CD4-positive, alpha-beta memory T cell (primary cell): ENCODE results near the gene INCA1. TPM values are rescaled to one million over a fixed set of nuclear protein-coding genes. Genes with fewer than 3 reads are reported as not detected.
"Not testable (repeated sequence)": the region's sequence is repeated elsewhere in the genome, so short reads cannot be mapped to it uniquely, and the experiment has no call there.

Experiments used
- CTCF ChIA-PET: fragments of 350-600 bp; sonication (Branson Sonifier 250); formaldehyde crosslinking; loops from one replicate; lab custom pipeline; 2021; ENCODE audit warnings: inconsistent platforms; ENCODE audit not compliant: partially characterized antibody; lab: Charles Lee
- POLR2A ChIA-PET: fragments of 350-600 bp; sonication (Branson Sonifier 250); formaldehyde crosslinking; loops from one replicate; lab custom pipeline; 2021; ENCODE audit not compliant: partially characterized antibody; lab: Charles Lee
- DNase-seq, 5 donors: peaks; one replicate each; pipeline versions ENCODE4 v3.0.0 to v3.0.0-alpha.2; 2020 to 2022; ENCODE audit warnings: mixed read lengths in 1 of 5
- H3K27ac ChIP-seq: one replicate; pipeline ENCODE4 v1.7.0; 2013; ENCODE audit warnings: low read depth, low read length
- H3K27me3 ChIP-seq: 2 replicates; pipeline ENCODE4 v1.7.0; 2013; ENCODE audit warnings: mild to moderate bottlenecking, low read length, moderate library complexity; ENCODE audit not compliant: insufficient read depth
- H3K36me3 ChIP-seq: 2 replicates; pipeline ENCODE4 v1.7.0; 2013; ENCODE audit warnings: mild to moderate bottlenecking, low read length, moderate library complexity; ENCODE audit not compliant: insufficient read depth
- H3K4me1 ChIP-seq: 2 replicates; pipeline ENCODE4 v1.7.0; 2013; ENCODE audit warnings: mild to moderate bottlenecking, low read length, moderate library complexity; ENCODE audit not compliant: insufficient read depth
- H3K4me3 ChIP-seq, 2 donors: one replicate each; pipeline ENCODE4 v1.7.0; 2013; ENCODE audit warnings: low read length in 2 of 2, mild to moderate bottlenecking in 1 of 2
- H3K9me3 ChIP-seq, 2 donors: one replicate each; pipeline ENCODE4 v1.7.0; 2013; ENCODE audit warnings: low read length in 2 of 2, control low read depth in 1 of 2; ENCODE audit not compliant: control insufficient read depth in 1 of 2
- H3K27ac Mint-ChIP-seq, 7 donors: one replicate each; pipeline ENCODE4 v1.8.0; 2020 to 2021; ENCODE audit warnings: mixed read lengths in 7 of 7, mild to moderate bottlenecking in 6 of 7, inconsistent platforms in 3 of 7, moderate library complexity in 3 of 7
- H3K27me3 Mint-ChIP-seq, 2 donors: one replicate each; pipeline ENCODE4 v1.8.0; 2020 to 2021; ENCODE audit warnings: mixed read lengths in 2 of 2
- H3K36me3 Mint-ChIP-seq, 2 donors: one replicate each; pipeline ENCODE4 v1.8.0; 2020 to 2021; ENCODE audit warnings: mixed read lengths in 2 of 2, inconsistent platforms in 1 of 2, mild to moderate bottlenecking in 1 of 2
- H3K4me1 Mint-ChIP-seq, 4 donors: one replicate each; pipeline ENCODE4 v1.8.0; 2020 to 2021; ENCODE audit warnings: mixed read lengths in 4 of 4, mild to moderate bottlenecking in 1 of 4
- H3K4me3 Mint-ChIP-seq, 8 donors: one replicate each; pipeline ENCODE4 v1.8.0; 2020 to 2021; ENCODE audit warnings: mixed read lengths in 8 of 8, mild to moderate bottlenecking in 7 of 8, moderate library complexity in 6 of 8, inconsistent platforms in 3 of 8
- H3K9me3 Mint-ChIP-seq, 8 donors: one replicate each; pipeline ENCODE4 v1.8.0; 2020 to 2021; ENCODE audit warnings: mixed read lengths in 8 of 8, mild to moderate bottlenecking in 5 of 8, inconsistent platforms in 3 of 8, moderate library complexity in 1 of 8
- intact Hi-C: fragments of 100-400 bp; cut with micrococcal nuclease; formaldehyde crosslinking; loops from one replicate; pipeline ENCODE4 v1.15.1; 2023
- polyA plus RNA-seq, 2 donors: library from polyadenylated mRNA; unstranded; fragments of 300-500 nt; fragmentation: Illumina TruSeq; gene quantifications; one replicate each; pipeline ENCODE4 v1.2.3, GENCODE V29; 2021
- total RNA-seq, 2 experiments: library from RNA; stranded (reverse); gene quantifications; one replicate each; pipeline ENCODE4 v1.2.3, GENCODE V29; 2021

The INCA1 gene
- total and polyA plus RNA-seq, 4 experiments from 2014 or later = 0.26 to 0.71 (median 0.51) TPM

GRCh38 chr17:5034651-5035050 lies 37.3 kb upstream of the INCA1 start:
- H3K27ac ChIP-seq = no peak overlapping the region
- H3K4me1 ChIP-seq = peaks cover 25% of the 10 kb centered on the region
- H3K9me3 ChIP-seq = no peaks in the 10 kb centered on the region
- H3K36me3 ChIP-seq = no peaks in the 10 kb centered on the region
- ChIA-PET CTCF (interaction anchor here (0.9 to 11.2 kb wide), 7 partner anchors 8 to 126 kb away, joined by 3 to 271 read pairs (median 6); no protein-coding TSS in a partner anchor), POLR2A (interaction anchor here (1.2 to 9.5 kb wide), 3 partner anchors 13 to 44 kb away, joined by 4 to 146 read pairs (median 5); partner anchors contain the start of gene ZFP3)
- H3K36me3 Mint-ChIP-seq = no peaks in the 10 kb centered on the region
- no peak overlapping the region for H3K4me3 Mint-ChIP-seq
- H3K27me3 Mint-ChIP-seq = no peaks in the 10 kb centered on the region
- no peaks in the 10 kb centered on the region for H3K27me3 ChIP-seq
- H3K9me3 Mint-ChIP-seq = peaks cover 0 to 3% (median 0%) of the 10 kb centered on the region in 8 donors
- intact Hi-C loops = no loop called here
- H3K4me3 ChIP-seq = no peak overlapping the region
- DNase-seq = no peak
- H3K27ac Mint-ChIP-seq = peak overlapping the region in 1 of 7 donors; percentile 38
- peaks cover 12 to 40% (median 21%) of the 10 kb centered on the region in 4 donors for H3K4me1 Mint-ChIP-seq

GRCh38 chr17:5034063-5034462 lies 36.7 kb upstream of the INCA1 start:
- intact Hi-C loops = no loop called here
- Mint-ChIP-seq H3K9me3 (peaks cover 0 to 3% (median 0%) of the 10 kb centered on the region in 8 donors), H3K4me3 (no peak overlapping the region), H3K27me3 (no peaks in the 10 kb centered on the region), H3K4me1 (peaks cover 11 to 38% (median 20%) of the 10 kb centered on the region in 4 donors), H3K36me3 (no peaks in the 10 kb centered on the region), H3K27ac (peak overlapping the region in 1 of 7 donors; percentile 38)
- no peak overlapping the region for H3K4me3 ChIP-seq
- H3K9me3 ChIP-seq = no peaks in the 10 kb centered on the region
- CTCF ChIA-PET = interaction anchor here (1.2 to 11.2 kb wide), 5 partner anchors 8 to 125 kb away, joined by 4 to 271 read pairs (median 6); no protein-coding TSS in a partner anchor
- H3K36me3 ChIP-seq = no peaks in the 10 kb centered on the region
- DNase-seq = no peak
- POLR2A ChIA-PET = interaction anchor here (0.8 to 9.5 kb wide), 4 partner anchors 13 to 45 kb away, joined by 3 to 146 read pairs (median 4); partner anchors contain the start of genes INCA1, KIF1C and ZFP3
- H3K27me3 ChIP-seq = no peaks in the 10 kb centered on the region
- H3K27ac ChIP-seq = no peak overlapping the region
- peaks cover 25% of the 10 kb centered on the region for H3K4me1 ChIP-seq

- H3K9me3 Mint-ChIP-seq = peaks cover 0 to 3% (median 0%) of the 10 kb centered on the region in 8 donors
- peak overlapping the region in 1 of 7 donors; percentile 35 for H3K27ac Mint-ChIP-seq
- H3K27me3 Mint-ChIP-seq = no peaks in the 10 kb centered on the region
- no peak overlapping the region for H3K27ac ChIP-seq
- peaks cover 25% of the 10 kb centered on the region for H3K4me1 ChIP-seq
- H3K27me3 ChIP-seq = no peaks in the 10 kb centered on the region
- no peaks in the 10 kb centered on the region for H3K36me3 Mint-ChIP-seq
- intact Hi-C loops = no loop called here
- no peaks in the 10 kb centered on the region for H3K9me3 ChIP-seq
- H3K36me3 ChIP-seq = no peaks in the 10 kb centered on the region
- peaks cover 11 to 38% (median 20%) of the 10 kb centered on the region in 4 donors for H3K4me1 Mint-ChIP-seq
- ChIA-PET POLR2A (interaction anchor here (0.8 to 9.5 kb wide), 4 partner anchors 14 to 45 kb away, joined by 3 to 146 read pairs (median 4); partner anchors contain the start of genes INCA1, KIF1C and ZFP3), CTCF (interaction anchor here (6.5 to 11.2 kb wide), 2 partner anchors 12 to 28 kb away, joined by 127 to 271 read pairs; no protein-coding TSS in a partner anchor)
- H3K4me3 ChIP-seq = no peak overlapping the region
- DNase-seq = no peak
- H3K4me3 Mint-ChIP-seq = peak overlapping the region in 2 of 8 donors; percentile 17 to 39
Observed at GRCh38 chr17:5033352-5034015, 36.2 kb upstream of the INCA1 start.

- H3K4me3 Mint-ChIP-seq = peak overlapping the region in 2 of 8 donors; percentile 17 to 39
- POLR2A ChIA-PET = interaction anchor here (1.3 to 9.5 kb wide), 3 partner anchors 14 to 65 kb away, joined by 7 to 146 read pairs (median 54); partner anchors contain the start of gene SPAG7
- intact Hi-C loops = no loop called here
- peaks cover 25% of the 10 kb centered on the region for H3K4me1 ChIP-seq
- H3K9me3 Mint-ChIP-seq = peaks cover 0 to 3% (median 0%) of the 10 kb centered on the region in 8 donors
- H3K27me3 Mint-ChIP-seq = no peaks in the 10 kb centered on the region
- H3K27ac Mint-ChIP-seq = peak overlapping the region in 1 of 7 donors; percentile 12
- CTCF ChIA-PET = interaction anchor here (2.3 to 11.2 kb wide), 3 partner anchors 12 to 54 kb away, joined by 5 to 271 read pairs (median 127); no protein-coding TSS in a partner anchor
- no peak overlapping the region for H3K27ac ChIP-seq
- H3K4me3 ChIP-seq = no peak overlapping the region
- H3K27me3 ChIP-seq = no peaks in the 10 kb centered on the region
- no peak for DNase-seq
- H3K4me1 Mint-ChIP-seq = peaks cover 12 to 38% (median 20%) of the 10 kb centered on the region in 4 donors
- no peaks in the 10 kb centered on the region for H3K36me3 Mint-ChIP-seq
- no peaks in the 10 kb centered on the region for H3K9me3 ChIP-seq
- no peaks in the 10 kb centered on the region for H3K36me3 ChIP-seq
Observed at GRCh38 chr17:5032865-5033264, 35.5 kb upstream of the INCA1 start.

- CTCF ChIA-PET = interaction anchor here (0.7 to 11.2 kb wide), 19 partner anchors 9 to 131 kb away, joined by 3 to 271 read pairs (median 5); partner anchors contain the start of genes CHRNE, SPAG7 and ZFP3
- intact Hi-C loops = loop anchor here (1.0 kb wide), 2 partner anchors 18 to 31 kb away; no protein-coding TSS in a partner anchor
Observed at GRCh38 chr17:5031365-5032082, 34.2 kb upstream of the INCA1 start.

GRCh38 chr17:5030168-5030567 lies 32.8 kb upstream of the INCA1 start:
- intact Hi-C loops, DNase-seq, H3K9me3 ChIP-seq, H3K27me3 Mint-ChIP-seq, H3K9me3 Mint-ChIP-seq, H3K36me3 ChIP-seq, H3K4me3 ChIP-seq, H3K27ac ChIP-seq, H3K36me3 Mint-ChIP-seq, H3K27me3 ChIP-seq: not testable (repeated sequence)
- Mint-ChIP-seq H3K27ac (peak overlapping the region in 4 of 7 donors; percentile 89 to 94 (median 92)), H3K4me3 (peak overlapping the region in 3 of 8 donors; percentile 87 to 89 (median 89)), H3K4me1 (peaks cover 11 to 38% (median 18%) of the 10 kb centered on the region in 4 donors)
- CTCF ChIA-PET = interaction anchor here (0.7 to 11.2 kb wide), 18 partner anchors 10 to 1427 kb away, joined by 3 to 271 read pairs (median 5); partner anchors contain the start of genes CHRNE, INCA1, KIF1C and RNF167
- peaks cover 25% of the 10 kb centered on the region for H3K4me1 ChIP-seq
- POLR2A ChIA-PET = interaction anchor here (0.6 to 9.5 kb wide), 8 partner anchors 12 to 611 kb away, joined by 3 to 146 read pairs (median 6); partner anchors contain the start of genes CAMTA2, INCA1, KIF1C and SPAG7

More at GRCh38 chr17:5031365-5032082, 34.2 kb upstream of the INCA1 start:
- H3K9me3 Mint-ChIP-seq = peaks cover 0 to 3% (median 0%) of the 10 kb centered on the region in 8 donors
- Histone ChIP-seq H3K4me1 (peaks cover 25% of the 10 kb centered on the region), H3K36me3 (no peaks in the 10 kb centered on the region), H3K27me3 (no peaks in the 10 kb centered on the region), H3K9me3 (no peaks in the 10 kb centered on the region), H3K27ac (peak overlapping the region; percentile 67), H3K4me3 (peak overlapping the region in 1 of 2 donors; percentile 23)
- DNase-seq = peak; percentile 77 to 83 (median 81)
- no peaks in the 10 kb centered on the region for H3K27me3 Mint-ChIP-seq
- H3K36me3 Mint-ChIP-seq = no peaks in the 10 kb centered on the region
- H3K4me1 Mint-ChIP-seq = peaks cover 11 to 38% (median 17%) of the 10 kb centered on the region in 4 donors
- peak overlapping the region; percentile 79 to 89 (median 87) for H3K4me3 Mint-ChIP-seq
- POLR2A ChIA-PET = interaction anchor here (0.8 to 9.5 kb wide), 11 partner anchors 10 to 91 kb away, joined by 3 to 146 read pairs (median 6); partner anchors contain the start of genes CAMTA2, INCA1, KIF1C and RNF167
- H3K27ac Mint-ChIP-seq = peak overlapping the region; percentile 90 to 94 (median 93)
